Endodermal cell (in vitro differentiated cells): ENCODE results near the gene PPP2R5B. TPM values are rescaled to one million over a fixed set of nuclear protein-coding genes. Genes with fewer than 3 reads are reported as not detected.

Experiments
- DNase-seq: peaks from one replicate; pipeline ENCODE4 v3.0.0-alpha.2; 2017
- H3K27ac ChIP-seq: 2 replicates; pipeline ENCODE4 v1.5.1; 2013; ENCODE audit warnings: mild to moderate bottlenecking, low read depth, low read length, moderate library complexity
- H3K27me3 ChIP-seq: 2 replicates; pipeline ENCODE4 v1.6.1; 2013; ENCODE audit warnings: mild to moderate bottlenecking, low read length, moderate library complexity; ENCODE audit not compliant: insufficient read depth, control insufficient read depth, poor library complexity, severe bottlenecking
- H3K36me3 ChIP-seq: 2 replicates; pipeline ENCODE4 v1.7.0; 2013; ENCODE audit warnings: mild to moderate bottlenecking, low read length, moderate library complexity; ENCODE audit not compliant: control insufficient read depth, insufficient read depth
- H3K4me1 ChIP-seq: one replicate; pipeline ENCODE4 v1.7.0; 2013; ENCODE audit warnings: low read length; ENCODE audit not compliant: control insufficient read depth, insufficient read depth
- H3K4me3 ChIP-seq: 2 replicates; pipeline ENCODE4 v1.5.1; 2013; ENCODE audit warnings: mild to moderate bottlenecking, low read length, moderate library complexity
- H3K9ac ChIP-seq: 2 replicates; pipeline ENCODE4 v1.6.1; 2013; ENCODE audit warnings: mild to moderate bottlenecking, low read length, moderate library complexity; ENCODE audit not compliant: poor library complexity, severe bottlenecking; ENCODE audit errors: extremely low read depth
- H3K9me3 ChIP-seq: 2 replicates; pipeline ENCODE4 v1.6.1; 2013; ENCODE audit warnings: mild to moderate bottlenecking, low read length, moderate library complexity; ENCODE audit not compliant: control insufficient read depth
- H3K27ac Mint-ChIP-seq: 2 replicates; pipeline ENCODE4 v1.8.0; 2020; ENCODE audit warnings: mixed read lengths
- H3K27me3 Mint-ChIP-seq: 2 replicates; pipeline ENCODE4 v1.8.0; 2021; ENCODE audit warnings: mild to moderate bottlenecking, mixed read lengths; ENCODE audit not compliant: insufficient read depth
- H3K36me3 Mint-ChIP-seq: 2 replicates; pipeline ENCODE4 v1.8.0; 2020; ENCODE audit warnings: low read depth, mixed read lengths
- H3K4me1 Mint-ChIP-seq: 2 replicates; pipeline ENCODE4 v1.8.0; 2020; ENCODE audit warnings: mixed read lengths
- H3K4me3 Mint-ChIP-seq: 2 replicates; pipeline ENCODE4 v1.8.0; 2020; ENCODE audit warnings: mild to moderate bottlenecking, moderate library complexity, mixed read lengths
- H3K9me3 Mint-ChIP-seq: 2 replicates; pipeline ENCODE4 v1.8.0; 2020; ENCODE audit warnings: mild to moderate bottlenecking, mixed read lengths
- CTCF ChIP-seq: fragments of 200-600 bp; sonication (generic); conservative IDR thresholded peaks from 2 replicates; pipeline ENCODE4 v1.5.0; 2021; ENCODE audit warnings: antibody characterized with exemption, mild to moderate bottlenecking
- WGBS, 2 experiments: methylation state at CpG; one replicate each; pipeline versions ENCODE4 v1.1.5 to v1.1.7; 2013; ENCODE audit warnings: missing lambda C conversion rate in 2 of 2, mixed read lengths in 1 of 2; ENCODE audit not compliant: insufficient coverage in 1 of 2, insufficient read length in 1 of 2; 5-methylcytosine and 5-hydroxymethylcytosine counted together
- total RNA-seq, 2 donors: library from RNA; stranded (reverse); fragmentation: NEBNext Ultra II Directional in 1 of 2; extraction: Animal tissue kit (Norgen Biotek cat#: 25700) in 1 of 2; gene quantifications; 2 replicates in 1 of 2; 3 replicates in 1 of 2; pipeline ENCODE4 v1.2.1, GENCODE V29; 2021

PPP2R5B gene
- total RNA-seq, 2 donors from 2014 or later, result 2.8 to 3.3 TPM

- no peak overlapping the region for H3K9ac ChIP-seq
- no peaks in the 10 kb centered on the region for H3K4me1 ChIP-seq
- WGBS, 2 experiments, result 97 to 98% methylated on average over 7 to 13 of the region's 13 CpGs
- Mint-ChIP-seq H3K4me3 (no peak overlapping the region), H3K9me3 (no peaks in the 10 kb centered on the region), H3K36me3 (peaks cover 31% of the 10 kb centered on the region), H3K27ac (no peak overlapping the region), H3K27me3 (no peaks in the 10 kb centered on the region), H3K4me1 (no peaks in the 10 kb centered on the region)
- no peaks in the 10 kb centered on the region for H3K27me3 ChIP-seq
- no peak overlapping the region for H3K4me3 ChIP-seq
- no peak overlapping the region for H3K27ac ChIP-seq
- DNase-seq, result no peak
- TF ChIP-seq CTCF, result no peak
- no peaks in the 10 kb centered on the region for H3K9me3 ChIP-seq
- peaks cover 13% of the 10 kb centered on the region for H3K36me3 ChIP-seq
Measured at GRCh38 chr11:64906314-64906635, 18.2 kb upstream of the PPP2R5B start.

DNA sequence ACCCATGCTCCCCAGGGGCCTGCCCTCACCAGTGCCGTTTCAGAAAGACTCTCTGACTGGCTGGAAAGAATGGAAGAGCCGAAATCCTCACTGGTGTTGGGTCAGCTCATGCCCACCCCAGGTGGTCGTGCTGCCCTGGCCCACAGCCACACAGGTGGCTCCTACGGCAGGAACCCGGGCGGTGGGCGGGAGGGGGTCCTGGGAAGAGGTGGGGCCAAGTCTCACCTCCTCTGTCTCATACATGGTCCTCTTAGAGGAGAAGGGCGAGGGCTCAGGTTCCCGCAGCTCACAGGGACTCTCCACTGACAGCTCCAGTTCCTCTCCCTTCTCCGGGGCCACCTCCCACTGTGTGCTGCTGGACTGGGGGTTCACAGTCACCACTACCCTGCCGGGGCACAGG is 15.7 kb upstream of the PPP2R5B start:
- no peak overlapping the region for H3K27ac ChIP-seq
- Mint-ChIP-seq H3K4me1 (no peaks in the 10 kb centered on the region), H3K9me3 (no peaks in the 10 kb centered on the region), H3K36me3 (peaks cover 32% of the 10 kb centered on the region), H3K4me3 (no peak overlapping the region), H3K27me3 (no peaks in the 10 kb centered on the region), H3K27ac (no peak overlapping the region)
- no peak for TF ChIP-seq CTCF
- 91 to 93% methylated on average over 3 to 11 of the region's 11 CpGs for WGBS, 2 experiments
- H3K36me3 ChIP-seq, result peaks cover 26% of the 10 kb centered on the region
- no peaks in the 10 kb centered on the region for H3K9me3 ChIP-seq
- H3K4me3 ChIP-seq, result no peak overlapping the region
- DNase-seq, result no peak
- H3K4me1 ChIP-seq, result no peaks in the 10 kb centered on the region
- H3K27me3 ChIP-seq, result no peaks in the 10 kb centered on the region
- no peak overlapping the region for H3K9ac ChIP-seq

DNA sequence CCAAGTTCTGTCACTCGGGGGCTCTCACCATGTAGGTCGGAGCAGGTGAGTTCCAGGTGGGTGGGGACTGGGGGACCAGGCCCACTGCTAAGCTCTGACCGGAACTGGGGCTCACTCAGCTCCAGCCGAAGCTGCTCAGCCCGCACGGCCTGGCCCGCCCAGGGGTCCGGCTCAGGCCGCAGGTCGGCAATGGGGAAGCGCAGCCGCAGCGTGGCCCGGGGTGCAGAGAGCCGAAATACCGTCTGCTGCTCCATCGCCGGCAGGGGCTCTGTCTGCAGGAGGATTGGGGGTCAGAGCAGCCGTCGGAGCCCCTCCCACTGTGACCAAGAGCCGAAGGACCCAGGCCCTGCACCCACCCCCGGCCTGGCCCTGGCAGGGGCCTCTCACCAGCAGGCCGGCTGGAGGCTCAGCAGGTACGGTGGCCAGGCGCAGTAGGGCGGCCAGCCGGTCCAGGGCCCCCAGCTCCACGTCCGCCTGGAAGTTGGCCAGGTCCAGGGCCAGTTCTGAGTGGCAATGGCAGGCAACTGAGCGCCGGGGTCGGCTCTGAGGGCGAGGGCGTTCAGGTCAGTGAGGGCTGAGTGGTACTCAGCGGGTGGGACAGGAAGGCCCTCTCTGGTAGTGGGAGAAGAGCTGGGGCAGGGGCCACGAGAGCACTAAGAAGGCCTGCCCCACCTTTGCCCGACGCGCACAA is 14.7 kb upstream of the PPP2R5B start:
- H3K4me1 ChIP-seq, result no peaks in the 10 kb centered on the region
- Mint-ChIP-seq H3K27me3 (no peaks in the 10 kb centered on the region), H3K9me3 (no peaks in the 10 kb centered on the region), H3K4me1 (no peaks in the 10 kb centered on the region), H3K4me3 (no peak overlapping the region), H3K27ac (no peak overlapping the region), H3K36me3 (peaks cover 28% of the 10 kb centered on the region)
- H3K27ac ChIP-seq, result no peak overlapping the region
- H3K4me3 ChIP-seq, result no peak overlapping the region
- H3K9ac ChIP-seq, result no peak overlapping the region
- no peaks in the 10 kb centered on the region for H3K27me3 ChIP-seq
- no peak for TF ChIP-seq CTCF
- peaks cover 26% of the 10 kb centered on the region for H3K36me3 ChIP-seq
- WGBS, 2 experiments, result 90 to 95% methylated on average over 19 to 39 of the region's 39 CpGs
- no peak for DNase-seq
- H3K9me3 ChIP-seq, result no peaks in the 10 kb centered on the region
